Gastrocnemius medialis (tissue), 4 donors: Measurements from ENCODE around the gene GMCL2. TPM values are rescaled to one million over a fixed set of nuclear protein-coding genes. Genes with fewer than 3 reads are reported as not detected.

ENCODE experiments used
- ATAC-seq, 2 donors: fragments of 150-250 bp; one replicate each; pipeline ENCODE4 v1.9.1; 2016
- DNase-seq, 2 donors: peaks; one replicate each; pipeline ENCODE4 v3.0.0-alpha.2; 2019
- H3K27ac ChIP-seq, 4 donors: fragments of 200-600 bp; sonication (generic); 1 replicate in 1 of 4; 2 replicates in 3 of 4; pipeline ENCODE4 v1.5.1; 2016 to 2018; ENCODE audit warnings: mild to moderate bottlenecking in 2 of 4, moderate library complexity in 1 of 4
- H3K27me3 ChIP-seq, 3 donors: fragments of 200-600 bp; sonication (generic) in 2 of 3; 1 replicate in 1 of 3; 2 replicates in 2 of 3; pipeline versions ENCODE4 v1.5.1 to v1.6.0; 2016 to 2019; ENCODE audit warnings: mild to moderate bottlenecking in 1 of 3, moderate library complexity in 1 of 3
- H3K36me3 ChIP-seq, 2 donors: fragments of 200-600 bp; sonication (generic) in 1 of 2; one replicate each; pipeline ENCODE4 v1.5.1; 2017 to 2018
- H3K4me1 ChIP-seq, 2 donors: fragments of 200-600 bp; sonication (generic) in 1 of 2; one replicate each; pipeline ENCODE4 v1.5.1; 2016 to 2017; ENCODE audit warnings: mild to moderate bottlenecking in 2 of 2
- H3K4me3 ChIP-seq, 4 donors: fragments of 200-600 bp; sonication (generic) in 3 of 4; 1 replicate in 1 of 4; 2 replicates in 3 of 4; pipeline ENCODE4 v1.5.1; 2016 to 2019; ENCODE audit warnings: mild to moderate bottlenecking in 2 of 4
- H3K9me3 ChIP-seq, 3 donors: fragments of 200-600 bp; sonication (generic) in 2 of 3; 1 replicate in 1 of 3; 2 replicates in 2 of 3; pipeline ENCODE4 v1.5.1; 2016 to 2019
- CTCF ChIP-seq, 5 experiments: fragments of 450-650 bp in 3 of 5; fragments of 200-600 bp in 2 of 5; sonication (generic) in 2 of 5; IDR thresholded peaks in 4 of 5; conservative IDR thresholded peaks in 1 of 5; 1 replicate in 4 of 5; 2 replicates in 1 of 5; pipeline ENCODE4 v1.5.1; 2016 to 2019; ENCODE audit warnings: antibody characterized with exemption in 5 of 5, mild to moderate bottlenecking in 3 of 5, moderate library complexity in 3 of 5
- POLR2A ChIP-seq, 2 donors: fragments of 450-650 bp; IDR thresholded peaks; one replicate each; pipeline ENCODE4 v1.6.1; 2017; ENCODE audit warnings: antibody characterized with exemption in 2 of 2, mild to moderate bottlenecking in 2 of 2, moderate library complexity in 2 of 2
- in situ Hi-C, 4 donors: fragments of 200-750 bp; cut with MboI; loops; one replicate each; pipeline versions ENCODE4 v1.15.0 to v1.8.0; 2017; ENCODE audit warnings: low sequenced_read_pairs in 4 of 4
- intact Hi-C: fragments of 100-400 bp; cut with DNase I; formaldehyde crosslinking; loops from one replicate; pipeline ENCODE4 v1.15.1; 2023; ENCODE audit warnings: low total_unique reads
- total RNA-seq, 4 donors: library from RNA; depleted of rRNA; stranded (reverse); fragments of >200 nt; gene quantifications; one replicate each; pipeline versions ENCODE4 v1.1.0 to v1.2.3, GENCODE V29; 2016

The GMCL2 gene
- total RNA-seq, 4 donors from 2014 or later: not detected

GRCh38 chr5:178177569-178177968 is 9.6 kb downstream of the GMCL2 start:
- Histone ChIP-seq H3K4me1 (no peaks in the 10 kb centered on the region), H3K4me3 (no peak overlapping the region), H3K27ac (no peak overlapping the region), H3K27me3 (peaks cover 0 to 4% (median 0%) of the 10 kb centered on the region in 3 donors), H3K36me3 (no peaks in the 10 kb centered on the region), H3K9me3 (no peaks in the 10 kb centered on the region)
- DNase-seq (no peak), ATAC-seq (no peak)
- intact Hi-C loops (no loop called here), in situ Hi-C loops (no loop called here)
- no peak for TF ChIP-seq POLR2A (IDR thresholded peaks at IDR 0.05)
- no peak for TF ChIP-seq CTCF (IDR thresholded peaks at IDR 0.05 in 4 of 5, conservative IDR thresholded peaks at IDR 0.05 in 1 of 5)

DNA sequence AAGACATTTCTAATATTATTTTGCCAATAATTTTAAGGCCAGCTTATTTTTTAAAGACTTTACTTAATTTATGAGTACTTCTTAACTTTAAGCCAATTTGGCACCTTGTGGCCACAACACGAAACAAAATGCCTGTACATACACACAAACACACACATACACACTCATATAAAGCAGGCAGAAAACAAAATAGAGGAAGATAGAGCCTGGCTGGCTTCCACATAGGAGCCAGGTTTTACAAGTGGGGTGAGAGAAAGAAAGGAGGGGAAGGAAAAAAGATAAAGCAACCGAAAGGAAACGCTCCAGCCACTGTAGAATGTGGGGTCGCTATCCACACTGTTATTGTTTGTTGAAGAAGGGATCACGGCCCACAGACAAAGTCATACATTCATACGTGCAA is 10.4 kb downstream of the GMCL2 start:
- no peaks in the 10 kb centered on the region for H3K4me1 ChIP-seq
- no peak for TF ChIP-seq CTCF (IDR thresholded peaks at IDR 0.05 in 4 of 5, conservative IDR thresholded peaks at IDR 0.05 in 1 of 5)
- TF ChIP-seq POLR2A (IDR thresholded peaks at IDR 0.05): no peak

GRCh38 chr5:178174456-178174855 is 12.7 kb downstream of the GMCL2 start:
- H3K36me3 ChIP-seq: no peaks in the 10 kb centered on the region
- no peak for ATAC-seq
- in situ Hi-C loops: no loop called here

More for the DNA sequence above, 10.4 kb downstream of the GMCL2 start:
- Histone ChIP-seq H3K9me3 (no peaks in the 10 kb centered on the region), H3K27me3 (peaks cover 0 to 4% (median 0%) of the 10 kb centered on the region in 3 donors), H3K27ac (no peak overlapping the region), H3K4me3 (no peak overlapping the region), H3K36me3 (no peaks in the 10 kb centered on the region)
- ATAC-seq (no peak), DNase-seq (no peak)
- in situ Hi-C loops: no loop called here
- intact Hi-C loops: no loop called here

GRCh38 chr5:178170455-178170854 is 16.7 kb downstream of the GMCL2 start:
- Histone ChIP-seq H3K36me3 (no peaks in the 10 kb centered on the region), H3K27ac (no peak overlapping the region), H3K9me3 (no peaks in the 10 kb centered on the region), H3K27me3 (peaks cover 0 to 3% (median 0%) of the 10 kb centered on the region in 3 donors), H3K4me3 (no peak overlapping the region), H3K4me1 (no peaks in the 10 kb centered on the region)
- intact Hi-C loops: no loop called here
- in situ Hi-C loops: no loop called here
- TF ChIP-seq CTCF (IDR thresholded peaks at IDR 0.05 in 4 of 5, conservative IDR thresholded peaks at IDR 0.05 in 1 of 5): no peak
- no peak for TF ChIP-seq POLR2A (IDR thresholded peaks at IDR 0.05)
- ATAC-seq: no peak
- no peak for DNase-seq

More at GRCh38 chr5:178174456-178174855, 12.7 kb downstream of the GMCL2 start:
- intact Hi-C loops: no loop called here
- H3K27ac ChIP-seq: no peak overlapping the region
- H3K9me3 ChIP-seq: no peaks in the 10 kb centered on the region
- H3K4me1 ChIP-seq: no peaks in the 10 kb centered on the region
- no peak overlapping the region for H3K4me3 ChIP-seq
- DNase-seq: no peak
- H3K27me3 ChIP-seq: no peaks in the 10 kb centered on the region
- TF ChIP-seq CTCF (IDR thresholded peaks at IDR 0.05 in 4 of 5, conservative IDR thresholded peaks at IDR 0.05 in 1 of 5): no peak
- TF ChIP-seq POLR2A (IDR thresholded peaks at IDR 0.05): no peak

GRCh38 chr5:178165581-178165980 is 21.6 kb downstream of the GMCL2 start:
- ATAC-seq: no peak
- no peaks in the 10 kb centered on the region for H3K9me3 ChIP-seq
- no peak overlapping the region for H3K4me3 ChIP-seq
- TF ChIP-seq CTCF (IDR thresholded peaks at IDR 0.05 in 4 of 5, conservative IDR thresholded peaks at IDR 0.05 in 1 of 5): no peak
- in situ Hi-C loops: loop anchor here in 2 of 4 donors (5.0 kb wide), 2 partner anchors 88 to 98 kb away; no protein-coding TSS in a partner anchor
- peaks cover 0 to 13% (median 9%) of the 10 kb centered on the region in 3 donors for H3K27me3 ChIP-seq
- DNase-seq: no peak
- H3K4me1 ChIP-seq: peaks cover 0 to 3% of the 10 kb centered on the region in 2 donors
- no peaks in the 10 kb centered on the region for H3K36me3 ChIP-seq
- intact Hi-C loops: no loop called here
- H3K27ac ChIP-seq: no peak overlapping the region
